ENCODE data around the gene APEX1.
A peak's percentile ranks its signal among the peaks of the same experiment; 100 is the strongest.

- TF ChIP-seq POLR2A (IDR thresholded peaks at IDR 0.05; ENCODE audit: extremely low read depth, insufficient read length) (peak; percentile 19), CTCF (IDR thresholded peaks at IDR 0.05; ENCODE audit: low read depth, low read length) (no peak), MYC (IDR thresholded peaks at IDR 0.05; ENCODE audit: low read depth, low read length) (peak; percentile 36; the same call in 1 of the 2 replicates), MAX (IDR thresholded peaks at IDR 0.05; ENCODE audit: low read depth, low read length) (peak; percentile 72)
Measured at GRCh38 chr14:20485900-20486299, 30.9 kb downstream of the APEX1 start.
